Cardiac fibroblast (primary cell): ENCODE data around the gene ING1.

ENCODE experiments used
- DNase-seq, 2 donors: peaks; one replicate each; pipeline versions ENCODE4 v3.0.0 to v3.0.0-alpha.2; 2010; ENCODE audit warnings: low read depth in 2 of 2
- H3K4me3 ChIP-seq, 2 donors: replicated peaks in 1 of 2; 1 replicate in 1 of 2; 2 replicates in 1 of 2; pipeline ENCODE4 v1.5.1; 2011; ENCODE audit warnings: low read depth in 2 of 2, low read length in 2 of 2, mild to moderate bottlenecking in 2 of 2, moderate library complexity in 1 of 2
- CTCF ChIP-seq: IDR thresholded peaks from one replicate; pipeline ENCODE4 v1.5.1; 2011; ENCODE audit warnings: low read depth, mild to moderate bottlenecking, low read length, inconsistent platforms

The ING1 gene

GRCh38 chr13:110683921-110684320 lies 29.6 kb upstream of the ING1 start:
- no peak for DNase-seq
- H3K4me3 ChIP-seq: no peak overlapping the region
- TF ChIP-seq CTCF: no peak

GRCh38 chr13:110684388-110685056 lies 29.0 kb upstream of the ING1 start:
- DNase-seq: no peak
- no peak overlapping the region for H3K4me3 ChIP-seq
- no peak for TF ChIP-seq CTCF

DNA sequence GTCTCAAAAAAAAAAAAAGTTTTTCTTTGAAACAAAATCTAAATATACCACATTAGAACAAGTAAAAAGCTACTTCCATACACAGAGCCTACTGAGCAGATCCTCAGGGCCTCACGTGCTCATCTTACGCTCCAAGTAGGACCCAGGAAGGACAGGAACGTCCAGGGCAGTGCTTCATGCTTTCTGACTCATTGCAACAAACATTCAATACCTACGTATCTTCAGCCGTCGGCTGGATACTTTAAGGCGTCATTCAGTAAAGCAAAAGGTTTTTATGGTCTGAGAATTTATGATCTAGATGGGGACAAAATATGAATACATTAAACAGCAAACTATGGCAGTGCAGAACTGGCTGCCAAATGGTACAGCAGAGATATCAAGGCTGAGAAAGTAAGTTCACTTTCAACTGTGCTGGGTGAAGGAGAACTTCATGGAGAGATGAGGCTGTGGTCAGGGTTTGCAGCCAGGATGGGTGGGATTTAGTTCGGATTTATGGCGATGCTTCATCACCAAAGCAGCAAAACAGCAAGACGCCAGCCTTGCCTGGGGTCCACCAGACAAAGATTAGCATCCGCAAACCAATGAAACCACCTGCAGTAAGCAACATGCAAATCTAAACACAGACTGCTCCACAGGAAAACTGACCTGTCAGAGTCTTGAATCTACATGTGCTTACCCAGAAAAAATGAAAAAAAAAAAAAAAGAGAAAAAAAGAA lies 28.0 kb upstream of the ING1 start:
- DNase-seq: no peak
- no peak overlapping the region for H3K4me3 ChIP-seq
- no peak for TF ChIP-seq CTCF

DNA sequence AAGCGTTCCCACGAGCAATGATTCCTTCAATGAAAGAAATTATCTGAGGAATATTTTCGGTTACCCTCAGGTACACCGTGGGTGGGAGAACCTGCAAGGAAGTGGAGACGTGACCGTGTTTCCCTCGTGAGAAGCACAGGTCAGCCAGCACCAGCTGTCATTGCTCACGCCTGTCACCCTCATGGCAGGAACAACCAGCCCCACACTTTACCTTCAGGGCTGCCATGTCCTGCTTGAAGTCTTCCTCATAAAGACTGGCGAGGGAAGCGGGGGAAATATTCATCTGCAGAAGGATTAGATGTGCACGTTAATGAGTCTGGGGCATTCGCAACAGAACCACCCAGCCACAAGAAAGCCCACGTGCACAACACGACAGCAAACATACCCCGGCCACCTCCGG lies 25.8 kb upstream of the ING1 start:
- H3K4me3 ChIP-seq: no peak overlapping the region
- no peak for DNase-seq
- TF ChIP-seq CTCF: no peak

- no peak overlapping the region for H3K4me3 ChIP-seq
- DNase-seq: no peak
- no peak for TF ChIP-seq CTCF
These were observed 24.5 kb upstream of the ING1 start for GRCh38 chr13:110689041-110689440.

- TF ChIP-seq CTCF: no peak
- no peak overlapping the region for H3K4me3 ChIP-seq
- DNase-seq: no peak
These were observed 23.8 kb upstream of the ING1 start for GRCh38 chr13:110689711-110690110.
